MG63 (cell line): ENCODE measurements around the gene MKI67. TPM values are rescaled to one million over a fixed set of nuclear protein-coding genes. Genes with fewer than 3 reads are reported as not detected.
"Not testable (repeated sequence)": the region's sequence is repeated elsewhere in the genome, so short reads cannot be mapped to it uniquely, and the experiment has no call there.

Experiments
- DNase-seq: peaks from one replicate; pipeline ENCODE4 v3.0.0-alpha.2; 2020
- H3K27me3 ChIP-seq: fragments of 250-450 bp; sonication (Bioruptor Pico); 2 replicates; pipeline ENCODE4 v1.5.1; 2020; ENCODE audit warnings: mild to moderate bottlenecking, moderate library complexity
- H3K36me3 ChIP-seq: fragments of 250-450 bp; sonication (Bioruptor Pico); 2 replicates; pipeline ENCODE4 v1.5.1; 2020; ENCODE audit warnings: mild to moderate bottlenecking, moderate library complexity
- H3K4me3 ChIP-seq: fragments of 250-450 bp; sonication (Bioruptor Pico); 2 replicates; pipeline ENCODE4 v1.5.1; 2020; ENCODE audit warnings: mild to moderate bottlenecking, moderate library complexity
- H3K9me3 ChIP-seq: fragments of 250-450 bp; sonication (Bioruptor Pico); 2 replicates; pipeline ENCODE4 v1.5.1; 2020; ENCODE audit warnings: mild to moderate bottlenecking, moderate library complexity
- total RNA-seq: library from RNA; depleted of rRNA; stranded (reverse); fragments of >200 nt; shearing (Covaris generic); gene quantifications from 2 replicates; pipeline ENCODE4 v1.2.3, GENCODE V29; 2014; ENCODE audit warnings: low replicate concordance; rRNA removed

MKI67 gene, protein sequence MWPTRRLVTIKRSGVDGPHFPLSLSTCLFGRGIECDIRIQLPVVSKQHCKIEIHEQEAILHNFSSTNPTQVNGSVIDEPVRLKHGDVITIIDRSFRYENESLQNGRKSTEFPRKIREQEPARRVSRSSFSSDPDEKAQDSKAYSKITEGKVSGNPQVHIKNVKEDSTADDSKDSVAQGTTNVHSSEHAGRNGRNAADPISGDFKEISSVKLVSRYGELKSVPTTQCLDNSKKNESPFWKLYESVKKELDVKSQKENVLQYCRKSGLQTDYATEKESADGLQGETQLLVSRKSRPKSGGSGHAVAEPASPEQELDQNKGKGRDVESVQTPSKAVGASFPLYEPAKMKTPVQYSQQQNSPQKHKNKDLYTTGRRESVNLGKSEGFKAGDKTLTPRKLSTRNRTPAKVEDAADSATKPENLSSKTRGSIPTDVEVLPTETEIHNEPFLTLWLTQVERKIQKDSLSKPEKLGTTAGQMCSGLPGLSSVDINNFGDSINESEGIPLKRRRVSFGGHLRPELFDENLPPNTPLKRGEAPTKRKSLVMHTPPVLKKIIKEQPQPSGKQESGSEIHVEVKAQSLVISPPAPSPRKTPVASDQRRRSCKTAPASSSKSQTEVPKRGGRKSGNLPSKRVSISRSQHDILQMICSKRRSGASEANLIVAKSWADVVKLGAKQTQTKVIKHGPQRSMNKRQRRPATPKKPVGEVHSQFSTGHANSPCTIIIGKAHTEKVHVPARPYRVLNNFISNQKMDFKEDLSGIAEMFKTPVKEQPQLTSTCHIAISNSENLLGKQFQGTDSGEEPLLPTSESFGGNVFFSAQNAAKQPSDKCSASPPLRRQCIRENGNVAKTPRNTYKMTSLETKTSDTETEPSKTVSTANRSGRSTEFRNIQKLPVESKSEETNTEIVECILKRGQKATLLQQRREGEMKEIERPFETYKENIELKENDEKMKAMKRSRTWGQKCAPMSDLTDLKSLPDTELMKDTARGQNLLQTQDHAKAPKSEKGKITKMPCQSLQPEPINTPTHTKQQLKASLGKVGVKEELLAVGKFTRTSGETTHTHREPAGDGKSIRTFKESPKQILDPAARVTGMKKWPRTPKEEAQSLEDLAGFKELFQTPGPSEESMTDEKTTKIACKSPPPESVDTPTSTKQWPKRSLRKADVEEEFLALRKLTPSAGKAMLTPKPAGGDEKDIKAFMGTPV (N-terminal part only)
- total RNA-seq = 15.0 and 17.9 TPM in 2 replicates

GRCh38 chr10:128125944-128126764, at the start of gene MKI67:
Gene MKI67, minus strand, starts transcription at chr10:128126423. Its CDS starts 756 bp downstream, at chr10:128125667.
- Histone ChIP-seq H3K9me3 (no peaks in the 10 kb centered on the region), H3K4me3 (peak within 1 kb of the TSS; percentile 67), H3K36me3 (peaks cover 41% of the 10 kb centered on the region), H3K27me3 (no peaks in the 10 kb centered on the region)
- peak; percentile 88 for DNase-seq

DNA sequence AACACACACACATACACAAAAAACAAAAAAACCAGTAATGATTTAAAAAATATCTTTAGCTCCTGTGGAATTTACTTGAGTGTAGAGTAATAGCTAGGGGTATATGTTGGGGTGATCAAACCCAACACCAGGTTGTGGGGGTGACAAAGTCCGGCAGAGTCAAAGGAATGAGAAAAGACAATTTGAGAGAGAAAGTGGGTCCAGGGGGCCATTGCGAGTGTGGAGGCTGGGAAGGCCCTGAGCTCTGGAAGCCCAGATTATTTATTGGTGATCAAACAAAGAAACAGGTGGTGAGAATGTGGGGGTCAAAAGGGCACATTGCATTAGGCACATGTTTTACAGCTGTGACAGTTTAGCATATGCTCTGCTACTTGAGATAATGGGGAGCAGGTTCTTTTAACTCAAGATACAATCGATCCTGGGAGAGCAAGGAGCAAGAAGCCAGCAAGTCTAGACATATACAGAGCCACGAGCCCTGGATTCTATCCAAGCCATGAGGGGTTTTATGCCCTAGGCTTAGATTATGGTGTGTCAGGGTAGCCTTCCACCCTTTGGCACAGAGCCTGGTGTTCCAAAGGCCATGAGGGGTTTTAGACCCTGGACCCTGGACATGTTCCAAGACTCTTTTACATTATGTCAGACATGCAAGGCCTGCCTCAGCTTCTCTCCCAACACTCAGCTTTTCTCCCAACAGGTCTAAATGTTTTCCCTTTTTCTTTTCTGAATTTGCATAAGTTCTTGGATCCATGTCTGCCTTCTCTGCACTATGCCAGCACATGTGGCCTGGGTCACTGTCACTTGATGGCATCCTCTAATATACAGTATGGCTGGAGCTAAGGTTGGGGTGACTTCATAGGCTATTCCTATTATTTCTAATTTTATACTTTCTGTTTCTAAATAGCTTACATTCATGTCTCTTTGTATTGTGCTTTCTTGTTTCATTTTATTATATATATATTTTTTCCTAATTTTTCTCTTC, 48.6 kb upstream of the MKI67 start:
- H3K4me3 ChIP-seq = no peak overlapping the region
- no peaks in the 10 kb centered on the region for H3K36me3 ChIP-seq
- no peaks in the 10 kb centered on the region for H3K27me3 ChIP-seq
- no peak for DNase-seq
- H3K9me3 ChIP-seq = peaks cover 19% of the 10 kb centered on the region

DNA sequence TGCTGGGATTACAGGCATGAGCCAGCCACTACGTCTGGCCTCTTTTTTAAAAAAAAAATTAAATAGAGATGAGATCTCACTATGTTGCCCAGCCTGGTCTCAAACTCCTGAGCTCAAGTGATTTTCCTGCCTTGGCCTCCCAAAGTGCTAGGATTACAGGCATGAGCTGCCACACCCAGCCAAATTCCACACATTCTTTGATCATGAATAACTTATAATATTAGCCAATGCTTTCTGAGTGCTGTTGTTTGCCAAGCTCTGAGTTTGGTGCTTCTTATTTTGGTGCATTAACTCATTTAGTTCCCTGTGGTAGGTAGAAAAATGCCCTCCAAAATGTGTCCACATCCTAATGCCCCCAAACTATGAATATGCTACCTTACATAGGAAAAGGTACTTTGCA, 47.2 kb upstream of the MKI67 start:
- peak; percentile 49 for DNase-seq
- no peaks in the 10 kb centered on the region for H3K36me3 ChIP-seq
- no peaks in the 10 kb centered on the region for H3K27me3 ChIP-seq
- H3K4me3 ChIP-seq = no peak overlapping the region
- peaks cover 19% of the 10 kb centered on the region for H3K9me3 ChIP-seq

- no peak for DNase-seq
- H3K36me3 ChIP-seq = no peaks in the 10 kb centered on the region
- no peak overlapping the region for H3K4me3 ChIP-seq
- peaks cover 19% of the 10 kb centered on the region for H3K9me3 ChIP-seq
- no peaks in the 10 kb centered on the region for H3K27me3 ChIP-seq
Measured at GRCh38 chr10:128172756-128173155, 46.5 kb upstream of the MKI67 start.

DNA sequence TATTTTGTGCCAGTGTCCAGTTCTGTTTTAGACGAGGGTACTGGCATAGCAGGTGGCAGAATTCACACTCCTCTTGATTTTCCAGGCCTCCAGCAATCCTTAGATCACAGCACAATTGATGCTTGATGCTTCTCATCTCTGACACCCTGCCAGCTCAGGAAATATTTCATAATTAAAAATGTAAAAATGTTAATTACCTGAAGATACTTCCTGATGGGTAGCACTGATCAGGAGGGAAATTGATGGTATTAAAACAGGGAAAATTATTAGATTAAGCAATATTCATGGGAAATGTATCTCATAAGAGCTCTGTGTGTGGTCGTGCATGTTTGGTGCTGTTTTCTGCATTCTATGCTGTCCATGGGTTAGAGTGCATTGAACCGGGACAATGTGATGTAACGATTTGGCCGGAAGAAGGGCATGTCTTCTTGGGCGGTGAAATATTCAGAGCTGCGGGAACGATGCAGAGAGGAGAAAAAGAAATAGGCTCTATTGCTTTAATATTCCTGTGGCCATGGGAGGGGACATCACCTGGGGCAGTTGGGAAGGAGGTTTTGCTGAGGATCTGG, 43.7 kb upstream of the MKI67 start:
- H3K4me3 ChIP-seq = no peak overlapping the region
- no peaks in the 10 kb centered on the region for H3K36me3 ChIP-seq
- DNase-seq = no peak
- H3K9me3 ChIP-seq = peaks cover 15% of the 10 kb centered on the region
- H3K27me3 ChIP-seq = no peaks in the 10 kb centered on the region

GRCh38 chr10:128167926-128168520, 41.8 kb upstream of the MKI67 start:
- no peak for DNase-seq
- Histone ChIP-seq H3K4me3 (no peak overlapping the region), H3K36me3 (no peaks in the 10 kb centered on the region), H3K27me3 (no peaks in the 10 kb centered on the region), H3K9me3 (peaks cover 5% of the 10 kb centered on the region)

DNA sequence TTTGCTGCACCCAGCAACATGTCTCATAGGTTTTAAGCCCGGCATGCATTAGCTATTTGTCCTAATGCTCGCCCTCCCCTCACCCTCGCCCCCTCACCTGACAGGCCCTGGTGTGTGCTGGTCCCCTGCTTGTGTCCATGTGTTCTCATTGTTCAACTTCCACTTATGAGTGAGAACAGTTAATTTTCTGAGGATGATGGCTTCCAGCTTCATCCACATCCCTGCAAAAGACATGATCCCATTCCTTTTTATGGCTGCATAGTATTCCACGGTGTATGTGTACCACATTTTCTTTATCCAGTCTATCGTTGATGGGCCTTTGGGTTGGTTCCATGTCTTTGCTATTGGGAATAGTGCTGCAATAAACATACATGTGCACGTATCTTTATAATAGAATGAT, 40.9 kb upstream of the MKI67 start:
- not testable (repeated sequence) for H3K36me3 ChIP-seq, H3K4me3 ChIP-seq, H3K9me3 ChIP-seq, DNase-seq, H3K27me3 ChIP-seq

GRCh38 chr10:128166151-128166550, 39.9 kb upstream of the MKI67 start:
- no peaks in the 10 kb centered on the region for H3K36me3 ChIP-seq
- H3K4me3 ChIP-seq = no peak overlapping the region
- no peaks in the 10 kb centered on the region for H3K9me3 ChIP-seq
- no peaks in the 10 kb centered on the region for H3K27me3 ChIP-seq
- DNase-seq = no peak

DNA sequence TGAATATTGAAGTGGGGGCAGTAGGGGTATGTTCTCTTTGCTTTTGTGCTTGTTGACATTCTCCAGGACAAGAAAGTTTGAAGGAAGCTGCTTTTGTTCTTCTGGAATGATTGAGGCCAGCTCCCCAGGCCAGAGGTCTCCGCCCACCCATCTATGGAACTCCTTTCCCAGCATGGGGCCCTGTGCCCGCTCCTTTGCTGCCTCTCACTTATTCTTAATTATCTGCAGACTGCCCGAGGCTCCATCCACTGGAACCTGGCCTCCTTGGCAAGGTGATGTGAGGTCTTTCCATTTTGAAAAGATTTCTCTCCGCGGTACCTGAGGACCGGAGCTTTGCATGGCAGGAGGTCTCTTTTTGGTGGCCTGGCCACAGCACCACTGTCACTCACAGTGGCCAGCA, 39.3 kb upstream of the MKI67 start:
- Histone ChIP-seq H3K27me3 (no peaks in the 10 kb centered on the region), H3K36me3 (no peaks in the 10 kb centered on the region), H3K4me3 (no peak overlapping the region), H3K9me3 (no peaks in the 10 kb centered on the region)
- no peak for DNase-seq

GRCh38 chr10:128163701-128164100, 37.5 kb upstream of the MKI67 start:
- Histone ChIP-seq H3K27me3 (no peaks in the 10 kb centered on the region), H3K36me3 (no peaks in the 10 kb centered on the region), H3K9me3 (no peaks in the 10 kb centered on the region), H3K4me3 (no peak overlapping the region)
- no peak for DNase-seq

DNA sequence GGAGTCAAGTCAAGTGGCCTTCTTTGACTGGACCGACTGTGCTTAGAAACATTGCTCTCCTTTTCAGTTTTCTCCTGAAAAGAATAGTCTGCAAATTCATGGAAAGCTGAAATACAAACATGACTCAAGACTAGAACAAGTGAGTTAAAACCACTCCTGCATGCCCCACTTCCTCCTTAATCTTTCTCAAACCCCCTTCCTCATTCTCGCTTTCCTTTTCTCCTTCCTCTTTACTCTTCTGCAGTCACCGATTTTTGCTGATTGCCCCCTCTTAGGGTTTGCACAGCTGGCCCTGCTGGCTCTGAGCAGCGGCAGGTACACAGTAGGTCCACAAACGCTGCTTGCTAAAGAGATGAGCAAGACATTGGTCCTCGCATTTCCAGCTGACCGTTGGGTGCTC, 34.8 kb upstream of the MKI67 start:
- no peak for DNase-seq
- H3K36me3 ChIP-seq = no peaks in the 10 kb centered on the region
- H3K9me3 ChIP-seq = no peaks in the 10 kb centered on the region
- no peaks in the 10 kb centered on the region for H3K27me3 ChIP-seq
- no peak overlapping the region for H3K4me3 ChIP-seq

- DNase-seq = no peak
- H3K27me3 ChIP-seq = no peaks in the 10 kb centered on the region
- no peak overlapping the region for H3K4me3 ChIP-seq
- no peaks in the 10 kb centered on the region for H3K9me3 ChIP-seq
- H3K36me3 ChIP-seq = no peaks in the 10 kb centered on the region
Measured at GRCh38 chr10:128160297-128160711, 34.1 kb upstream of the MKI67 start.

- DNase-seq = no peak
- no peaks in the 10 kb centered on the region for H3K9me3 ChIP-seq
- no peaks in the 10 kb centered on the region for H3K36me3 ChIP-seq
- no peaks in the 10 kb centered on the region for H3K27me3 ChIP-seq
- H3K4me3 ChIP-seq = no peak overlapping the region
Measured at GRCh38 chr10:128158021-128158795, 32.0 kb upstream of the MKI67 start.
